Measurements from ENCODE around the gene RNPEP.
A peak's percentile ranks its signal among the peaks of the same experiment; 100 is the strongest.
"Not testable (repeated sequence)": the region's sequence is repeated elsewhere in the genome, so short reads cannot be mapped to it uniquely, and the experiment has no call there.

Gene RNPEP

DNA sequence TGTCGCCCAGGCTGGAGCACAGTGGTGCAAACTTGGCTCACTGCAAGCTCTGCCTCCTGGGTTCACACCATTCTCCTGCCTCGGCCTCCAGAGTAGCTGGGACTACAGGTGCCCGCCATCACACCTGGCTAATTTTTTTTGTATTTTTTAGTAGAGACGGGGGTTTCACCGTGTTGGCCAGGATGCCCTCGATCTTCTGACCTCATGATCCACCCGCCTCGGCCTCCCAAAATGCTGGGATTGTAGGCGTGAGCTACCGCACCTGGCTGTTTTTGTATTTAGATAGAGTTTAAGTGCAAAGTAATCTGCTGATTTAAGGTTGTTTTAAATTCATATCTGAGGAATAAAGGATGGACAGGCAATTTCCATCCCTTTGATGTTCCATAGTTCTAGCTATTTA is 20.1 kb upstream of the RNPEP start:
- DNase-seq (ENCODE audit: low read depth in 2 of 2): not testable (repeated sequence)

DNA sequence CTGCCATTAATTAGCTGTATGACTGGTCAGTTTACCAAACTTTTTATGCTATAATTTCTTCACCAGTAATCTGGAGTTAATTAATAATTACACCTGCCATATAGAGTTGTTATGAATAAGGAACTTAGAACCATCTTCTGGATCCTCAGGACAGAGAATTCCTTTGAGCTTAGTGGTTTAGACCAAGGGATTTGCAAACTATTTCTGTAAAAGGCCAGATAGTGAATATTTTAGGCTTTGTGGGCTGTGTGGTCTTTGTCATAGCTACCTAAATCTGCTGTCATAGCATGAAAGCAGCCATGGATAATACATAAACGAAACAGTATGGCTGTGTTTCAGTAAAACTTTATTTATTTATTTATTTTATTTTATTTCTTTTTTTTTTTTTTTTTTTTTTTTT is 18.2 kb upstream of the RNPEP start:
- no peak for DNase-seq (ENCODE audit: low read depth in 2 of 2)

DNA sequence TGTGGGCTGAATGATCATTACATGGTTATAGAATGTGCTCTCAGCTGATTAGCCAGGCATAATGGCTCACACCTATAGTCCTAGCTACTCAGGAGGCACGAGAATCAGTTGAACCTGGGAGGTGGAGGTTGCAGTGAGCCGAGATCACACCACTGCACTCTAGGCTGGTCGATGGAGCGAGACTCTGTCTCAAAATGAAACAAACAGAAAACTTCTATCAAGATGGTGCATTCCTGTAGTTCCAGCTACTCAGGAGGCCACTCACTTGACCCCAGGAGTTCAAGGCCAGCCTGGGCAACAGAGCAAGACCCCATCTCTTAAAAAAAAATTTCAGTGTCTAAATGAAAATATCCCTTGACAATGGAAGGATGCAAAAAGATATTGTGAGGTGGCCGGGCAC is 16.3 kb upstream of the RNPEP start:
- DNase-seq (ENCODE audit: low read depth in 2 of 2): no peak

DNA sequence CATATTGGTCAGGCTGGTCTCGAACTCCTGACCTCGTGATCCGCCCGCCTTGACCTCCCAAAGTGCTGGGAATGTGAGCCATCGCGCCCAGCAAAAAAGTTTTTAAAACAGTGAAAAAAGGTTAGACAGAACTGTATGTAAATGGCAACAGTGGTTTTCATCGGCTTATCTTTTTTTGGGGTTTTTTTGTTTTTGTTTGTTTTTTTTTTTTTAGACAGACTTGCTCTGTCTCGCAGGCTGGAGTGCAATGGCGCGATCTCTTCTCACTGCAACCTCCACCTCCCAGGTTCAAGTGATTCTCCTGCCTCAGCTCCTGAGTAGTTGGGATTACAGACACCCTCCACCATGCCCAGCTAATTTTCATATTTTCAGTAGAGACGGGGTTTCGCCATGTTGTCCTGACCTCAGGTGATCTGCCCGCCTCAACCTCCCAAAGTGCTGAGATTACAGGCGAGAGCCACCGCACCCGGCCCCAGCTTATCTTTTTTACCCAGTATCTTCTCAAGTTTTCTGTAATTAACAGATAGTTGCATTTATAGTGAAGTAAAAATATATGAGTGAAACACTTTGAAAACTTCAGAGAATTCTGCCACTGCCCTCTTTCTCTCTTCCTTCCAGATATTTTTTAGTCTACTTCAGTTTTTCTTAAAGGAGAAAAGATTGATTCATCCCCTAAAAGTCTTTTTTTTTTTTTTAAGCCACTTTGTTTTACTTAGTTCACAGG is 14.1 kb upstream of the RNPEP start:
- no peak for DNase-seq (ENCODE audit: low read depth in 2 of 2)

DNA sequence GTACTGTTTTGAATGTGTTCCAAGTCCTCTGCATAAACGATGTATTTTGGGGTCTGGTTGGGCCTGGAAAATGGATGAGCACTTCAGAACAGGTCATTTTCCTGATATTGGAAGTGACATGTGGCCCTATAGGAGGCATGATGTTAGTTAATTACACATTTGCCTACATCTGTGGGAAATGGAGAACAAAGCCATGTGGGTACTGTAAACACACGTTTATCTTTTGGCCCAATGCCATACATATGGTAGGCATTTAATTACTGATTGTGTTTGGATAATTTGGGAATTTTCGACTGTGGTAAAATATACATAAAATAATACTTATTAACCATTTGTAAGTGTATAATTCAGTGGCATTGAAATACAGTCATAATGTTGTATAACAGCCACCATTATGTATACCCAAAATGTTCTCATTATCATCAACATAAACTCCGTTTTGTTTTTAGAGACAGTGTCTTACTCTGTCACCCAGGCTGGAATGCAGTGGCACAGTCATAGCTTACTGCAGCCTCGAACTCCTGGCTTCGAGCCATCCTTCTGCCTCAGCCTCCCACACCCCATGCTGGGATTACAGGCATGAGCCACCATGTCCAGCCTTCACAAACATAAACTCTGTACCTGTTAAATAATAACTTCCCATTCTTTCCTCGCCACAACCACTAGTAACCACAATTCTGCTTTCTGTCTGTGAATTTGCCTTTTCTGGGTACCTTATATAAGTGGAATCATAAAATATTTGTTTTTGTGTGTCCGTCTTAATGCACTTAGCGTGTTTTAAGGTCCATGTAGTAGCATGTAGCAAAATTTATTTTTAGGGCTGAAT is 11.9 kb upstream of the RNPEP start:
- DNase-seq (ENCODE audit: low read depth in 2 of 2): no peak

DNA sequence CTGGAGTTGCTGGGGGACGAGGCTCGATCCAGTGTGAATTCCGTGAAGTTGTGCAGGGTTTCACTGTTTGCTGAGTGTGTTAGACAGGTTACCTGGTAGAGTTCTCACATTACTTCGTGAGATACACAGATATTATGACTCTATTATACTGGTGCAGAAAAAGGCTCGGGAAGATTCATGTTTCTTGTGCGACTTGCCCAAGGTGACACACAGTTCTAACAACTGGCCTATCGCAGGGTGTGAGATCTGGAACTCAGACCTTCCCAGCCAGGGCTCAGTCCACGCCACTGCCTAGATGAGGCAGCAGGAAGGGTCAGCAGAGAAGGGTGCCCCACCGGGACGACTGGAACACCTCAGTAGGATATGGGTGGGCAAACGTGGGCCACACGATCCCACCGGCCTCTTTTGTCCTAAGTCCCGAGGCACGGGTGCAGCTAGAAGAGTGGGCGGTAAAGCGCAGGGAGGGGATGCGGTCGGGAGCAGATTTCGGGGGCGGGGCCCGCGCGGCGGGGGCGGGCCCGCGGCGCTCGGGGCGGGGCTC is 296 bp upstream of the RNPEP start:
- peak; percentile 58 to 65 for DNase-seq (ENCODE audit: low read depth in 2 of 2)

DNA sequence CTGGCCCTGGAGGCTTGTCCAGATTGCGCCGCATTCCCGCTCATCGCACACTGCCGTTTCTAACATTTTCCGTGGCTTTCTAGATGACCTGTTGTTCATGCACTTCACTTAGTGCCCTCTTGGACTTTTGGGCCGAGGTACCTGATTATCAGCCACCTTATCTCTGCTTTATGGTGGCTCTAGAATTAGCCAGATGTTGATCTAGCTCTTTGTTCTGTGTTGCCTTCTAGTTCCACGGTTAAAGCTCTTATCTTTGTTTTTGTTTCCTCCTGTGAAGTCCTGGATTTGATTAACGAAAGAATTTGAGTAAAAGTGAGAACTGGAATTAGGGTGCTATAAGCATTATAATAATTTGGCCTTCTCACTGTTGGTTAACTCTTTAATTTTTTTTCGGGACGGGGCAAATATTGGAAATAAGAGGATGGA is 945 bp downstream of the RNPEP start:
- DNase-seq (ENCODE audit: low read depth in 2 of 2): no peak

DNA sequence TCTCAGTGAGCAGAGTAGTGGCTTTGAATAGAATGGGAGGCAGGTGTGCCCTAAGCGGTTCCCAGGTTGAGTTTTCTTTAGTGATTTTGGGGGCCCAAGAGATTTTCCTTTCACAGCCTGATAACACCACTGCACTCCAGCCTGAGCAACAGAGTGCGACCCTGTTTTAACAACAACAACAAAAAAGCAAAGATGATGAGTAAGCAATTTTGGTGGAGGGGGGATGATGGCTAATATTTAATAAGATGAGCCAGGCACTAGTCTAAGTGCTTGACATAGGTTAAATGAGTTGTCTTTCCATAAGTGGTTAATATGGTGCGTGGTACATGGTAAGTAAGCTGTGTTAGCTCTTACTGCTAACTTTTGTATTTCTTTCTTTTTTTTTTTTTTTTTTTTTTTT is 2.0 kb downstream of the RNPEP start:
- no peak for DNase-seq (ENCODE audit: low read depth in 2 of 2)

DNA sequence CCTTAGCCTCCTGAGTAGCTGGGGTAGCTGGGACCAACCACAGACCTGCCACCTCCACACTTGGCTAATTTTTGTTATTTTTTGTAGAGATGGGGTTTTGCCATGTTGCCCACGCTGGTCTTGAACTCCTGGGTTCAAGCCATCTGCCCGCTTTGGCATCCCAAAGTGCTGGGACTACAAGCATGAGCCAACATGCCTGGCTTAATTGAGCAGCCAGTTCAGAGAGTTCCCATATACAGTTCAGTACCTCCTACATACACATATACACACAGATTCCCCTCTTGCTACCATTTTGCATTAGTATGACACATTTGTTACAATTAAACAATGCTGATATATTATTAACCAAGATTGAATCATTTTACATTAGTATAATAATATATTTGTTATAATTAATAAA is 2.9 kb downstream of the RNPEP start:
- no peak for DNase-seq (ENCODE audit: low read depth in 2 of 2)

DNA sequence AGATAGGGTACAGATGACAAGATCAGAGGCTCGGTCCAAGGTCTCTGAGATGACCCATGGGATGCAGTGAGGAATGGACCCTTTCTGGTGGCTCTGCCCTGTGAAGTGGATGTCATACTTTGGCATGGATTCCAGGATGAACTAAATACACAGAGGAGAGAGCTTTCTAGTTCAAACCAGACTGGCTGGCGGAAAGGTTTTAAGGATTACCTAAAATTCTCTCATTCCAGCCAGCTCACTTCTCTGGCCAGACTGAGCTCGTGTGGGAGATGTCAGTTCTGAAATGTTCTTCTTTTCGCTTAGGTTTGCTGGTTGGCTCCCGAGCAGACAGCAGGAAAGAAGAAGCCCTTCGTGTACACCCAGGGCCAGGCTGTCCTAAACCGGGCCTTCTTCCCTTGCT is 6.2 kb downstream of the RNPEP start:
- no peak for DNase-seq (ENCODE audit: low read depth in 2 of 2)

DNA sequence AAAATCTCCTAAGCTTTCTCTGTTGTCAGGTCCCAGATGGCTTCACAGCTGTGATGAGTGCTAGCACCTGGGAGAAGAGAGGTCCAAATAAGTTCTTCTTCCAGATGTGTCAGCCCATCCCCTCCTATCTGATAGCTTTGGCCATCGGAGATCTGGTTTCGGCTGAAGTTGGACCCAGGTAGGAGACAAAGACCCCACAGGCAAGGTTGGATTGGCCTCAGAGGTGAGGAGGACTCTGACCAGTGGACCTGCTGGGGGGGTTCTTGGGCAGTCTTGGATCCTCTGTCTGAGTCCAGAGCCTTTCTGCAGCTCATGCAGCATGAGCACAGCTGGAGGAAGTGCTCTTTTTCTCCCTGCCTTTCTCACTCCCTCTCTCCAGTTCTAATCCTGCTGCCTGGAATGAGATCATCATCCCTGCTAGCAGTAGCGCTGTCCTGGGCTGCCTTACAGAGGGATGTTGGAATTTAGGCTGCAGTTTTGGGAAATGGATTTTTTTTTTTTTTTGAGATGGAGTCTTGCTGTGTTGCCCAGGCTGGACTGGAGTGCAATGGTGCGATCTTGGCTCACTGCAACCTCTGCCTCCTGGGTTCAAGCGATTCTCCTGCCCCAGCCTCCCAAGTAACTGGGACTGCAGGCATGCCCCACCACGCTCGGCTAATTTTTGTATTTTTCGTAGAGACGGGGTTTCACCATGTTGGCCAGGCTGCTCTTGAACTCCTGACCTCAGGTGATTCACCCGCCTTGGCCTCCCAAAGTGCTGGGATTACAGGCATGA is 7.1 kb downstream of the RNPEP start:
- no peak for DNase-seq (ENCODE audit: low read depth in 2 of 2)

DNA sequence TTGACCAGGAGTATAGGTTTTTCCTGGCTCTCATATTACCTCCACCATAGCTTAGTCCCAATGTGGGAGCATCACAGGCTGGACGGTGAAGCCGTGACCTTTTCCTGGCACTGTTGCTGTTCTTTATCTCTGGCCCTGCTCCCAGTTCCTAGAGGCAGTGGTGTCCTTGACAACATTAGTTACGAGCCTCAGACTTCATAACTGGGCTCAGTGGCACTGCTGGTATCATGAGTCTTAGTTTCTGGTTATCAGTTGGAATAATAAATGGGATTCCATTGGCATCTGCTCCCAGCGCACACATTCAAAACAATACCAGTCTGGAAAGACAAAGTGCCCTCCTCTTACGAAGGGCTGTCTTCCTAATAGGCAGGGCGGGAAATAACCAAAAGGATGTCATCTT is 8.0 kb downstream of the RNPEP start:
- no peak for DNase-seq (ENCODE audit: low read depth in 2 of 2)

DNA sequence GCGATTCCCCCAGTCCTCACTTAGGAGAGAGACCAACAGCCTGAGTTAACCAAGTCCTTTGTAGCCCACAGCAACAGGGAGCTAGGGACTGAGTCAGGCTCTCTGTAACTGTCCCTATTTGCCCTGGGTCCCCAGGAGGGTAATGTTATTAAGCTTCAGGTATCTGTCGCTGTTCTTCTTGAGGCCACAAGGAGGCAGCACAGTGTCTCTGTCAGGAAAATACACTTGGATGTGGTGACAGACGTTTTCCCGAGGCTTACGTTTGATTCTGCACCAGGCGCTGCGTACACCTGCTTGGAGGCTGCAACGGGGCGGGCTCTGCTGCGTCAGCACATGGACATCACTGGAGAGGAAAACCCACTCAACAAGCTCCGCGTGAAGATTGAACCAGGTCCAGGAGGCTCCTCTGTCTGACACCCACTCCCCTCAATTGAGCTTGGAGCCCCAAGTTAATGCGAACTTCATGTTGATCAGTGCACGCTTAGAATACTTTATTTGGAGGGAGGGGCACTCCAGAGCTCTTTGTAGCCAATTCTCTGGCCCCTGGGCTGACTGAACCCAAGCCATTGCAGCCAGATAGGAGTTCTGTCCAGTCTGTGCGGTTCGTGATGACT is 17.3 kb downstream of the RNPEP start:
- peak in 1 of 2 donors; percentile 3 for DNase-seq (ENCODE audit: low read depth in 2 of 2)

DNA sequence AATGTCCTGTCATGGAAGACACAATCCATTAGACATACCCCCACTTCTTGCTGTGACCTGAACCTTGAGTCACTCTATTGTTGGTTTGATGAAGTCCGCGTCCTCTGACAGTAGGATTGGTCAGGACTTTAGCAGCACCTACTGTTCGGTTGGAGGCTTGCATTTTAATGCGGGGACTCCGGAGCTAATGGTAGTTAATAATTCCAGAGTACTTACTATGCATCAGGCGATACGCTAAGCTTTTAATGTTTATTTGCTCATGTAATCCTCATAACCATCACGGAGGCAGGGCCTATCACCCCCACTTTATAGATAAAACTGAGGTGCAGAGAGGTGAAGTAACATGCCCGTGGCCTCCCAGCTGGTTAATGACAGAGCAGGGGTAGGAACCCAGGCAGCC is 20.1 kb downstream of the RNPEP start:
- no peak for DNase-seq (ENCODE audit: low read depth in 2 of 2)

DNA sequence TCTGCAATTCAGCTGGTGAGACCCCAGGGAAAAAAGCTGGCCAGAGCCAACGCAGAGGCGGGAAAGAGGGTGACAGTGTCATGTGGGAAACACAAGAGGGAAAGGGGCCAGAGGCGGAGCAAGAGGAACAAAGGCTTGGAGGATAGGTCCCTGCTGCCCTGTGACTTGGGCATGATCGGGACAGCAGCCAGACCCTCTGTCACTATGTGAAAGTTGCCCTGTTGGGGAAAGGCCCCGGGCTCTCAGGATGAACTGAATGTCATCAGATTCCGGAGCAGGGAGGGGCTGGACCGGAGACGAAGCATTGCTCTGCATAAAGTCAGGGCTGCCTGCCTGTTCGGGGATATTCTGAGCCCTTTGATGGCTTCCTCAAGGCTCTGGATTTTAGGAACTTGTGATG is 22.3 kb downstream of the RNPEP start:
- DNase-seq (ENCODE audit: low read depth in 2 of 2): no peak

DNA sequence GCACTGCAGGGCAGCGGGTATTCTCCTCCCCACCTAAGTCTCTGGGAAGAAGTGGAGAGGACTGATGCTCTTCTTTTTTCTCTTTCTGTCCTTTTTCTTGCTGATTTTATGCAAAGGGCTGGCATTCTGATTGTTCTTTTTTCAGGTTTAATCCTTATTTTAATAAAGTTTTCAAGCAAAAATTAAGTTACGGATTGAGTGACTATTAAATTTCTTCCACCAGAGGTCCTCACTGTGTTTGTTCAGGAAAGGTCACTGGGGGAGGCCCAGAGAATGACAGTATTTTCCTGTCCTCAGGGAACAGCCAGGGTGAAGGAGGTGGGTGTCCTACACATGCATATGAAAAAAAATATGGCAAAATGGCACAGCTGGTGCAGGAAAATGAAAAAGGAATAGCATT is 23.5 kb downstream of the RNPEP start:
- DNase-seq (ENCODE audit: low read depth in 2 of 2): no peak

DNA sequence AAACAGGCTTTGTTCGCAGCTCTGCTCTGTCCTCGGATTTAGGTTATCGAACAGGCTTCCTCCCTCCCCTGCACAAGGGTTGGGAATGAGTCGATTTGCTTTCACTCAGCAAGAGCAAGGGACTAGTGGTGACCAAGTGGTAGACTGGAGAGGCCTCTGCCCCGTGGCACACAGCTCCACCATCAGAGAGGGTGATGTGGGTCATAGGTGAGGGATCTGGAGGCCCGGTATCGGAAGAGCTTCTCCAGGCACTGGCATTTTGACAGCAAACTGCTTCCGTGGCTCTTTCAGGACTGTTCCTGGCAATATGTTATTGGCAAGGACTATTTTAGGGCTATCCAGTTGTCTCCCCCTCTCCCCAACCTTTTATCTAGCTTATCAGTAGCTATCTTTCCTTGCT is 24.9 kb downstream of the RNPEP start:
- no peak for DNase-seq (ENCODE audit: low read depth in 2 of 2)

DNA sequence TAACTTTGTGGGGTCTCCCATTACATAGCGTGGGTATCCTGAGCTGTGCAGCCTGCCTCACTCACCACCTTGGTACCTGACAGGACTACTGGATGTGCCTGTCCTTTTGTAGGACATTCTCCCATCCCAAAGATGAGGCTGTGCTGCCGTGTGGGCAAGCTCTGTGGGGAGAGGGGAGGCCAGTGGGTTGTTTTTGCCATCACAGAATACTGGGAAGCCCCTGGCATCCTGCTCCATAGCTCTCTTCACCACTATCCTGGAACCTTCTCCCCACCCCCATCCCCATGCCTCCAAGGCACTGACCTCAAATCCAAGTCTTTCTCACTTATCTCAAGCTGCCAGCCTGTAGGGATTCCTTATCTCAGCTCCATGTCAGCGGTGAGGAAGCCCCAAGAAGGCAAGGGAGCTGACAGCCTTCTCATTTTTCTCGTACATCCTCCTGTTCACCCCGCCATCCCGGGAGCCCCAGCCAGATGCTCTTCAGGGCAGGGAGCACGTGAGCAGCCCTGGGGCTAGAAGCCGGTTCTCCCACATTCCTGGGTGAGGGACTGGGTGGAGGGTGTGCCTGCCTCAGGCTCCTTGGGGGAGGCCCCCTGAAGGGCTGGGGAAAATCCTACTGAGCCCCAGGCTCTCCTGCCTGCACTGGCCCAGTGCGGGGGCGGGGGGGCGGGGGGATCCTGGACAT is 25.5 kb downstream of the RNPEP start:
- DNase-seq (ENCODE audit: low read depth in 2 of 2): no peak

DNA sequence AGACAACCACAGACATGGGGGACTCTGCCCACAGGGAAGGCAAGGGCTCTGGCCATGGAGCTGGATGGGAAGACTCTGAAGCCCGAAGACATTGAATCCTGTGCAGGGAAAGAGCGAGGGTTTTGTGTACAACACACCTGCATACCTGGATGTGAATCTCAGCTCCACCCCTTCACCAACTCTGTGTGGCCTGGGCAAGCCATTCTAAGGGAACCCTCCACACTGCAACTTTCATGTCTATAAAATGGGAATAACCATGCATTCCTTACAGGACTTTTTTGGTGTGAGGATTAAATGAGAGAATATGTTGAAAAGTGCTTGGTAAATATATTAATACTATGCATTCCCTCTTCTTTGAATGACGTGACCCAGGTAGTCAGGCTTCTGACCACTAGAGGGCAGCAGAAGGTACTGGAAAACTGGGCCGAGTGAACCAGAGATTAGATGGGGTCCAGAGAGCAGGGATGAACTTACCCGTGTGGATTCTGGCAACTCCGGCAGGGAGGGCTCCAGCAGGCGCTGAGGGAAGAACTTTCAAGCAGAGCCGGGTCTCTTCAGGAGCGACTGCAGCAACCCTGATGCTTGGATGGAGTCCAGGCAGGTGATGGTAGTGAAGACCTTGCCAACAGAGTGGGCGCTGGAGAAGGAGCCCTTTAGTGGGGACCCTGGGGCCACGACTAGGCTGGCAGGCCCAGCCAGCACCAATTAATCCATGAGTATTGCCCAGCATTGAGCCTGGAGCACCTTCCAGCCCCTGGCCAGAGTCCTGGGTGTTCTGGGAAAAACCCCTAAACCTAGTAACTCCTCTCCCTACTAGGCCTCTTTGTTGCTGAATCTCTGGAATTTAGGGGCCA is 27.1 kb downstream of the RNPEP start:
- peak; percentile 42 to 53 for DNase-seq (ENCODE audit: low read depth in 2 of 2)

Data from activated CD4-positive, alpha-beta T cell treated with anti-CD3 and anti-CD28 coated beads for 24 hours (primary cell).